HG03460 (cell line): ENCODE measurements around the gene CLDN4.

Experiments used
- ATAC-seq: cut with Tn5 transposase; IDR thresholded peaks from one replicate; pipeline ENCODE4 v1.9.1; 2021; ENCODE audit not compliant: unreplicated experiment

CLDN4 gene

DNA sequence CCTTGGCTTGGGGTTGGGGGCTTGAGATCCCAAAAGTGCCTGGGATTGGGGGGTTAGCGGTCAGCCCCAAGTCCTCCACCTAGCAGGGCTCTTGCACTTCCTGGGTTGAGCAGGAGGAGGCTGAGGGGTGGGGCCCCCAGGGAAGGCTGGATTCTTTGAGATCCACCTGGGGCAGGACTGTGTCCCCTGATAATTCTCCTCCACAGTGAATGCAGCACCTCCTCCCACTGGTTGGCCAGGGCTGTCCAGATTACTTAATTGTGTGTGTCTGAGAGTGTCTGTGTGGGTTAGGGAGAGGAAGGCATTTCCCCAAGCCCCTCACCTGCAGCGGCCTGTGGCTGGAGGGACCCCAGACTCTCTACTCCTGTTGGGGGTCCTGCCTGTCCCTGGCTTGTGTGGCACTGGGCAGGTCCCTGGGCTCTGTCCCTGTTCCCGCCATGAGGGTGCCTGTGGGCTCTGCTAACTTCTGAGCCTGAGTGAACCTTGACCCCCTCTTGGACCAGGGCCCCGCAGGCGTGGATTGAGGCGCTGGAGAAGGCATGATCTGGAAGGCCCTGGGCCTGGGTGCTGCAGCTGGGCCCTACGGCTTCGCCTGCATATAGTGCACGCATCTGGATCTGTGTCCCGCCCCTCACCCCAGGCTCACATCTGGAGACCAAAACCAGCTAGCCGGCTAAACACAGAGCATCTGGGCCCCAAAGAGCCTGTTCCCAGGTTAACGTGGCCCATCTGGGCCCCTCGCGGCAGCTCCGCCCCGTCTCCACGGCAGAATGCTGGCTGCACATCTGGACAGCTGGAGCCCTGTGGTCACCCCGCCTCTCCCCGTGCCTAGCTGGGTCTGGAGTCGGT is 40.6 kb downstream of the CLDN4 start:
- ATAC-seq: no peak

GRCh38 chr7:73872056-73872908 is 41.5 kb downstream of the CLDN4 start:
- no peak for ATAC-seq

DNA sequence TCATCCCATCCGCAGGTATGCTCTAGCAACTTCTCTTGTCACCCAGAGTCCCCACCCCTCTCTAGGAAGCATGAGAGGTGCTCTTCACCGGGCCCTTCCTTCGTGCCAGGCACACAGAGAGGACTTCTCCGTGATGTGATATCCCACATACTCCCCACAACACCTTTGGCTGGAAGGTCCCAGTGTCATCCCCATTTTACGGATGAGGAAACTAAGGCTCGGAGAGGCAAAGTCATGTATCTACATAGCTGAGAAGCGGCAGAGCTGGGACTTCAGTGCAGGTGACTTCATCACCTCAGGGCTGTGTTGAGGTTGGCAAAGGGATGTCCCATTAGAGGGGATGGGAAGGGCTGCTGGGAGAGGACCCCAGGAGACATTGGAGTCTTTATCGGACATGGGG is 45.6 kb downstream of the CLDN4 start:
- ATAC-seq: no peak

GRCh38 chr7:73876973-73877372 is 46.2 kb downstream of the CLDN4 start:
- no peak for ATAC-seq

DNA sequence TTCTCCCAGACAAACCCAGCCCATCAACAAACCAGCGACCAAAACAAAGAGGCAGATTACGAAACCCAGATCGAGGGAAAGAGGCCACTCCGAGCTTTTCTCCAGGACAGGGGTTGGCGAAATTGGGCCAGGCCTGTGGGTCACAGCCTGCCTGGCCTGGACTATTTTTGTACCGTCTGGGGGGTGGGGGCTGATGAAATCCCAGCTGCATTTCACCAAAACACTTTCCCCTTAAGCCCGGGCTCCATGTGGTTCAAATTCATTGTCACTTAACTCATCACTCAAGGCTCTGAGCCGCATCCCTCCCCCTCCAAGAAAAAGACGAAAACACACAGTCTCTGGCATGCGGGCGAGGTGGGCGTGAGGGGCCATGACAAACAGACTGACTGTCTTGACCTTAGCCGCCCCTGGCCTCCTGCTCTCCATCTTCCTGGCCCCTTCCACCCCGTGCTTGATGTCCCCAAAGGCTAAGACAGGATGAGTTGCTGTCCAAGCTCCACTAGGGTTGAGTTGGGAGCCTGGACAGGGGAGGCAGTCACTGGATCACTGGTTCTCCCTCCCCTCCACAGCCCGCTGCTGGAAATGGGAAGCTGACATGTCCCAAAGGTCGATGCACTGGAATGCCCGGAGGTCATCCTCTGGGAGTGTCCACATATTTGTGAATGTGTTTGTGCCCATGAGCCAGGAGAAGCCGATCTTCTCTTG is 49.3 kb downstream of the CLDN4 start:
- no peak for ATAC-seq

DNA sequence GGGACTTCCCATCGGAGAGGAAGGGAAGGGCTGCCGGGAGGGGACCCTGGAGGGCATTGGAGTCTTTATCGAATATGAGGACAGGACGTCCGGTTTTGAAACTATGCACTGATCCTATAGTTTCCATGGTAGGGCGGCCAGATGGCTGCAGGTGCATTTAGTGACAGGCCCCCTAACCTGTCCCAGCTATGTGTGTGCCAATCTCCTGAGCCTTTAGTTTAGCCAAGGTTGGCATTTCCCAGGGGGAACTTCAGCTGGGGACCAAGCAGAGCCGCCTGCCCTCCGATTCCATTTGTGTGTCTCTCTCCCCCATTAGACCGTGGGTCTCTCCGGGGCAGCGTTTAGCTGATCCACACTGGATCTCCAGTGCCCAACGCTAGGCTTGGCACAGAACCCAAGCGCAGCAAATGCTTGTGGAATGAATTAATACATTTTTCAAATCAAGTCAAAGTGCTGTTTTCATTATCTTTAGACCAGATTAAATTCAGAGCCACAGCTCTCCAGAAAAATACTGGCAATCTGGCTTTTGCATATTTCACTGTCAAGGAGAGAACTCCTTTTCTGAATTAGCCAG is 50.0 kb downstream of the CLDN4 start:
- ATAC-seq: no peak

DNA sequence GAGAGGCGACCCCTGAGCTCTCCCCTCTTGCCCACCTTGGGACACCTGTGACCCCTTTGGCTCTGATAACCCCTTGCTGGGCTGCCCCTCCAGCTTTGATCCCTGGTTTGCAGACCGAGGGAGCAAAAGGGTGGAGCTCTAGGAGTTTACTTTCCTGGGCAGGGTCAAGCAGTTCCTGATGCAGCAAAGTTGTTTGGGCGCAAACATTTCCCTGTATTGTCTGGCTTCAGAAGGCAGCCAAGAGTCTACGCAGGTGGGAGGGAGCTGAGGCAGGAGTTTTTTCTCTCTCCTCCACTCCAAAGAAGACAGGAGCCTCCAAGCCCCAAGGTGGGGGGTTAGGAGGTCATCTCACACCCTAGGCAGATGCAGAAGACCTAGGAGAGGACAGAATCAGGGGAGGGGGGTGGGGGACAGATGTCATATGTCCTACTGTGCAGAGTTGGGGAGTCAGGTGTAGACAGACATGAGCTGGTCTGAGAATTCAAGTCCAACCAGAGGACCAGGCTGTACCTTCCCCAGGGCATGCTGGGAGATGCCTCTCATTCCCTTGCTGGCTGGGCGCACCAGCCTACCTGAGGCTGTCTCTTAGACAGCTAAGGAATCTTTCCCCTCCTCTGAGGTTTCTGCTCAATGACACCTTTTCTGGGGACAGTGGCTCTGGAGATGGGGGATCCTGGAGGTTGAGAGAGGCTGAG is 50.7 kb downstream of the CLDN4 start:
- no peak for ATAC-seq

- ATAC-seq: no peak
Observed at GRCh38 chr7:73882047-73882402, 51.2 kb downstream of the CLDN4 start.
